Body of pancreas (tissue), 4 donors: ENCODE measurements around the gene ARHGAP24. TPM values are rescaled to one million over a fixed set of nuclear protein-coding genes. Genes with fewer than 3 reads are reported as not detected.
"Not testable (repeated sequence)": the region's sequence is repeated elsewhere in the genome, so short reads cannot be mapped to it uniquely, and the experiment has no call there.

ENCODE experiments used
- ATAC-seq: fragments of 150-250 bp; one replicate; pipeline ENCODE4 v1.9.1; 2016
- DNase-seq, 4 donors: peaks; one replicate each; pipeline ENCODE4 v3.0.0-alpha.2; 2019
- H3K27ac ChIP-seq, 4 donors: fragments of 200-600 bp; sonication (generic); 1 replicate in 3 of 4; 2 replicates in 1 of 4; pipeline versions ENCODE4 v1.5.1 to v1.6.1; 2016 to 2019; ENCODE audit warnings: mild to moderate bottlenecking in 1 of 4, mixed read lengths in 1 of 4, moderate library complexity in 1 of 4
- H3K27me3 ChIP-seq, 2 donors: fragments of 200-600 bp; sonication (generic); one replicate each; pipeline ENCODE4 v1.6.0; 2016; ENCODE audit warnings: mild to moderate bottlenecking in 1 of 2
- H3K36me3 ChIP-seq, 2 donors: fragments of 200-600 bp; sonication (generic); replicated peaks in 1 of 2; 2 replicates each; pipeline ENCODE4 v1.5.1; 2016; ENCODE audit warnings: low read depth in 2 of 2; ENCODE audit not compliant: insufficient read depth in 1 of 2
- H3K4me1 ChIP-seq: fragments of 200-600 bp; sonication (generic); one replicate; pipeline ENCODE4 v1.6.0; 2016
- H3K4me3 ChIP-seq, 2 donors: fragments of 200-600 bp; sonication (generic); 1 replicate in 1 of 2; 2 replicates in 1 of 2; pipeline ENCODE4 v1.5.1; 2016 to 2019
- H3K9me3 ChIP-seq, 3 donors: fragments of 200-600 bp; sonication (generic); 1 replicate in 2 of 3; 2 replicates in 1 of 3; pipeline ENCODE4 v1.5.1; 2016
- CTCF ChIP-seq, 7 experiments: fragments of 450-650 bp in 4 of 7; fragments of 200-600 bp in 3 of 7; sonication (generic) in 3 of 7; IDR thresholded peaks; one replicate each; pipeline ENCODE4 v1.5.1; 2016 to 2019; ENCODE audit warnings: antibody characterized with exemption in 7 of 7
- POLR2A ChIP-seq, 3 donors: fragments of 450-650 bp; IDR thresholded peaks; one replicate each; pipeline ENCODE4 v1.6.1; 2016; ENCODE audit warnings: antibody characterized with exemption in 3 of 3, mild to moderate bottlenecking in 2 of 3
- WGBS, 2 donors: methylation state at CpG; one replicate each; pipeline ENCODE4 v1.1.5; 2017; 5-methylcytosine and 5-hydroxymethylcytosine counted together
- intact Hi-C: fragments of 100-400 bp; cut with DNase I; formaldehyde crosslinking; loops from one replicate; pipeline ENCODE4 v1.15.1; 2023
- total RNA-seq, 2 donors: library from RNA; depleted of rRNA; stranded (reverse); fragments of >200 nt; gene quantifications; one replicate each; pipeline ENCODE4 v1.1.0, GENCODE V29; 2016

ARHGAP24 gene
- total RNA-seq, 2 donors from 2014 or later, result 43.3 to 113 TPM

GRCh38 chr4:85834934-85835333 is 360.0 kb downstream of the ARHGAP24 start:
- 96 to 99% methylated on average over 6 of the region's 6 CpGs for WGBS, 2 donors
- no peak for TF ChIP-seq POLR2A (IDR thresholded peaks at IDR 0.05)
- no peak overlapping the region for H3K4me3 ChIP-seq
- no peaks in the 10 kb centered on the region for H3K9me3 ChIP-seq
- H3K4me1 ChIP-seq, result peaks cover 30% of the 10 kb centered on the region
- H3K27ac ChIP-seq, result no peak overlapping the region
- intact Hi-C loops, result no loop called here
- DNase-seq, result no peak
- H3K36me3 ChIP-seq, result no peaks in the 10 kb centered on the region
- H3K27me3 ChIP-seq, result no peaks in the 10 kb centered on the region
- no peak for ATAC-seq

- DNase-seq, result no peak
- WGBS, 2 donors, result 93 to 97% methylated on average over 3 of the region's 3 CpGs
- no peak for ATAC-seq
Measured at GRCh38 chr4:85836588-85837438, 361.9 kb downstream of the ARHGAP24 start.

GRCh38 chr4:85837439-85837733 is 362.4 kb downstream of the ARHGAP24 start:
- Histone ChIP-seq H3K9me3 (no peaks in the 10 kb centered on the region), H3K36me3 (no peaks in the 10 kb centered on the region), H3K4me3 (no peak overlapping the region), H3K27ac (no peak overlapping the region), H3K27me3 (no peaks in the 10 kb centered on the region), H3K4me1 (peaks cover 29% of the 10 kb centered on the region)
- DNase-seq (no peak), ATAC-seq (no peak)
- intact Hi-C loops, result no loop called here
- 85 to 89% methylated on average over 4 of the region's 4 CpGs for WGBS, 2 donors
- no peak for TF ChIP-seq CTCF (IDR thresholded peaks at IDR 0.05)
- no peak for TF ChIP-seq POLR2A (IDR thresholded peaks at IDR 0.05)

More at GRCh38 chr4:85836588-85837438, 361.9 kb downstream of the ARHGAP24 start:
- no peaks in the 10 kb centered on the region for H3K36me3 ChIP-seq
- intact Hi-C loops, result no loop called here
- TF ChIP-seq POLR2A (IDR thresholded peaks at IDR 0.05), result no peak
- no peak for TF ChIP-seq CTCF (IDR thresholded peaks at IDR 0.05)
- H3K9me3 ChIP-seq, result no peaks in the 10 kb centered on the region
- no peak overlapping the region for H3K27ac ChIP-seq
- H3K4me1 ChIP-seq, result peaks cover 29% of the 10 kb centered on the region
- H3K27me3 ChIP-seq, result no peaks in the 10 kb centered on the region
- H3K4me3 ChIP-seq, result no peak overlapping the region

- DNase-seq, H3K36me3 ChIP-seq, H3K9me3 ChIP-seq, H3K27me3 ChIP-seq, H3K27ac ChIP-seq, intact Hi-C loops, H3K4me3 ChIP-seq, ATAC-seq: not testable (repeated sequence)
- peaks cover 21% of the 10 kb centered on the region for H3K4me1 ChIP-seq
- 69 to 71% methylated on average over 3 of the region's 3 CpGs for WGBS, 2 donors
Measured at GRCh38 chr4:85839981-85840451, 365.1 kb downstream of the ARHGAP24 start.

- Histone ChIP-seq H3K9me3 (no peaks in the 10 kb centered on the region), H3K4me1 (peaks cover 21% of the 10 kb centered on the region), H3K36me3 (no peaks in the 10 kb centered on the region), H3K27me3 (no peaks in the 10 kb centered on the region), H3K4me3 (no peak overlapping the region), H3K27ac (peak overlapping the region; percentile 31 to 79 (median 40))
- ATAC-seq (peak; percentile 78), DNase-seq (peak in 3 of 4 donors; percentile 29 to 69 (median 35))
- 43 to 48% methylated on average over 7 of the region's 7 CpGs for WGBS, 2 donors
- intact Hi-C loops, result no loop called here
- TF ChIP-seq CTCF (IDR thresholded peaks at IDR 0.05), result no peak
- TF ChIP-seq POLR2A (IDR thresholded peaks at IDR 0.05), result no peak
Measured at GRCh38 chr4:85842540-85842939, 367.6 kb downstream of the ARHGAP24 start.

- H3K27me3 ChIP-seq, H3K4me3 ChIP-seq, DNase-seq, H3K36me3 ChIP-seq, ATAC-seq, intact Hi-C loops, H3K9me3 ChIP-seq, H3K27ac ChIP-seq, H3K4me1 ChIP-seq: not testable (repeated sequence)
- 86 to 90% methylated on average over 6 of the region's 6 CpGs for WGBS, 2 donors
Measured at GRCh38 chr4:85853740-85854139, 378.8 kb downstream of the ARHGAP24 start.
